Neural crest cell (in vitro differentiated cells): ENCODE results near the gene SOX18. TPM values are rescaled to one million over a fixed set of nuclear protein-coding genes. Genes with fewer than 3 reads are reported as not detected.

Experiments
- DNase-seq: peaks from one replicate; pipeline ENCODE4 v3.0.0; 2021; ENCODE audit warnings: low read depth, mixed read lengths, low spot score
- H3K27ac Mint-ChIP-seq: one replicate; pipeline ENCODE4 v1.8.0; 2021; ENCODE audit warnings: mild to moderate bottlenecking, mixed read lengths; ENCODE audit not compliant: unreplicated experiment
- H3K27me3 Mint-ChIP-seq: 2 replicates; pipeline ENCODE4 v1.8.0; 2021; ENCODE audit warnings: low read depth, mild to moderate bottlenecking, mixed read lengths
- H3K36me3 Mint-ChIP-seq: 2 replicates; pipeline ENCODE4 v1.8.0; 2021; ENCODE audit warnings: low read depth, mild to moderate bottlenecking, mixed read lengths
- H3K4me1 Mint-ChIP-seq: 2 replicates; pipeline ENCODE4 v1.8.0; 2021; ENCODE audit warnings: mixed read lengths
- H3K4me3 Mint-ChIP-seq: one replicate; pipeline ENCODE4 v1.8.0; 2021; ENCODE audit warnings: mild to moderate bottlenecking, mixed read lengths
- H3K9me3 Mint-ChIP-seq: 2 replicates; pipeline ENCODE4 v1.8.0; 2021; ENCODE audit warnings: mixed read lengths
- microRNA-seq: library from miRNA; unstranded; fragments of <30 nt; microRNA quantifications from one replicate; pipeline ENCODE4, GENCODE V29; 2020
- total RNA-seq: library from RNA; stranded (reverse); gene quantifications from 2 replicates; pipeline ENCODE4 v1.2.1, GENCODE V29; 2021
- TF ChIP-seq, protein P1 (sequence below): fragments of 200-600 bp; sonication (generic); conservative IDR thresholded peaks from 2 replicates; pipeline ENCODE4 v1.5.0; 2021; ENCODE audit warnings: antibody characterized with exemption, mild to moderate bottlenecking

Gene SOX18
- total RNA-seq, 1 donor from 2014 or later = not detected

DNA sequence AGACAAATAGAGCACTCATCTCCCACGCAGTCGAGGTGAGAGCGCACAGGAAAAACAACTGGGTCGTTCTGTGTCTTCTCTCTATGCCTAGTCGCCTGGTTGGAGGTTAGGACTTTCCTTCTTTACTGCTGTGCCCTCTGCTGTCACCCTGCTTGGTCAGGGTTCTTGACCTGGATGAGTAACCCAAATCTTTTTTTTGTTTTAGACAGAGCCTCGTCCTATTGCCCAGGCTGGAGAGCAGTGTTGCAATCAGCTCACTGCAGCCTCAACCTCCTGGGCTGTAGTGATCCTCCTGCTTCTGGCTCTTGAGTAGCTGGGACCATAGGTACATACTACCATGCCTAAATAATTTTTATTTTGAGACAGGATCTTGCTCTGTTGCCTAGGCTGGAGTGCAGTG, 44.0 kb downstream of the SOX18 start:
- no peaks in the 10 kb centered on the region for H3K4me1 Mint-ChIP-seq
- TF ChIP-seq, protein P1, sequence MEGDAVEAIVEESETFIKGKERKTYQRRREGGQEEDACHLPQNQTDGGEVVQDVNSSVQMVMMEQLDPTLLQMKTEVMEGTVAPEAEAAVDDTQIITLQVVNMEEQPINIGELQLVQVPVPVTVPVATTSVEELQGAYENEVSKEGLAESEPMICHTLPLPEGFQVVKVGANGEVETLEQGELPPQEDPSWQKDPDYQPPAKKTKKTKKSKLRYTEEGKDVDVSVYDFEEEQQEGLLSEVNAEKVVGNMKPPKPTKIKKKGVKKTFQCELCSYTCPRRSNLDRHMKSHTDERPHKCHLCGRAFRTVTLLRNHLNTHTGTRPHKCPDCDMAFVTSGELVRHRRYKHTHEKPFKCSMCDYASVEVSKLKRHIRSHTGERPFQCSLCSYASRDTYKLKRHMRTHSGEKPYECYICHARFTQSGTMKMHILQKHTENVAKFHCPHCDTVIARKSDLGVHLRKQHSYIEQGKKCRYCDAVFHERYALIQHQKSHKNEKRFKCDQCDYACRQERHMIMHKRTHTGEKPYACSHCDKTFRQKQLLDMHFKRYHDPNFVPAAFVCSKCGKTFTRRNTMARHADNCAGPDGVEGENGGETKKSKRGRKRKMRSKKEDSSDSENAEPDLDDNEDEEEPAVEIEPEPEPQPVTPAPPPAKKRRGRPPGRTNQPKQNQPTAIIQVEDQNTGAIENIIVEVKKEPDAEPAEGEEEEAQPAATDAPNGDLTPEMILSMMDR = no peak
- peaks cover 26% of the 10 kb centered on the region for H3K36me3 Mint-ChIP-seq

DNA sequence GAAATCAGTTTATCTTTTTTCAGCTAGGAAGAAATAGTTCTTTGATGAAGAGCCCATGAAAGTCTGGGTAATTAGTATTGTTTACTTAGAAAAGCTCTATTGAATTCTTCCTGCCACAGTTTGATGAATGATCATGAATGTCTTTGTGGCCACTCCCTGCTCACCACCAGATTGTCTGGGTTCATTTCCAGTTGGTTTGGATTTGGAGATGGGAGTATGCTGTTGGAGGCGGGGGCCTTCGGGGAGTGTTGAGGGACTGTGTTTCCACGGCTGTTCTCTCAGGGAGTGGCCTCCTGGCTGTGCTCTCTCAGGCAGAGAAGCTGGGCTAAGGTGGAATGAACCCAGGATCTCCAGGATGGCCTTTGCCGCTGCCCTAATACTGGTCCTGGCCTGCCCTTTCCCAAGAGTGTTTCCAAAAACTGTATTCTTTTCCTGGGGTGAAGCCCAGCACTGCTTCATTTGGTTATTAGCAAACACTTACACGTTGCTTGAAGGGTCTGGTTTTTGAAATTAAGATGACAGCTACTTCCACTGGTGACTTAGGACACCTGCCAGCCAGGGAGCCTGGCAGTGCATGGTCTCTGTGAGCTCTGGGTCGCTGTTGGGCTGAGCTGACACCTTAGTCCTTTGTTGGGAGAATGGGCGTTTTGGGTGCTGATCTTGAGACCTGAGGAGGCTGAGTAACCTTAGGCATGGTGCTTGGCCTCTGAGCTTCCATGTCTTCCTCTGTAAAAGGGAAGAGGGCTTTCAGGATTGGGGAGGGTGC, 45.3 kb downstream of the SOX18 start:
- peaks cover 3% of the 10 kb centered on the region for H3K9me3 Mint-ChIP-seq
- no peak overlapping the region for H3K27ac Mint-ChIP-seq
- peaks cover 22% of the 10 kb centered on the region for H3K36me3 Mint-ChIP-seq
- no peak overlapping the region for H3K4me3 Mint-ChIP-seq
- DNase-seq = no peak
- TF ChIP-seq, protein P1 = no peak
- no peaks in the 10 kb centered on the region for H3K27me3 Mint-ChIP-seq
- H3K4me1 Mint-ChIP-seq = no peaks in the 10 kb centered on the region

More for the DNA sequence above, 44.0 kb downstream of the SOX18 start:
- no peaks in the 10 kb centered on the region for H3K27me3 Mint-ChIP-seq
- DNase-seq = no peak
- H3K27ac Mint-ChIP-seq = no peak overlapping the region
- peaks cover 5% of the 10 kb centered on the region for H3K9me3 Mint-ChIP-seq
- H3K4me3 Mint-ChIP-seq = no peak overlapping the region

DNA sequence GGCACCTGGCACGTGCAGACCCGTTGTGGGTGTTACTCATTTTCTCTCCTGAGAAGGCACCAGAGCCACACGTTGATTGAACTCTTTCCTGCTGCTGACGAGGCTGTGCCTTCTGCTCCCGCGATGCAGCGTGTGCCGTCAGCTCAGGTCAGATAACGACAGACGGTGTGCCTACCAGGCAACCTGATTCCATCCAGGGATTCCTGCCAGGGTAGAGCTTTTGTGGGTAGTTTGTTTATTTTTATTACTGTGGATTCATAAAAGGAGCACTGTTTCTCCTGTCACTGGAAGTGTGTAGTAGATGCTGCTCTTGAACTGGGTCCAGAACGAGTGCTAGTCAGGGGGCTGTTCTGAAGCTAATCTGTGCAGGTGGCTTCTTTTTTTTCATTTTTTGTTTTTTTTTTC, 47.8 kb downstream of the SOX18 start:
- H3K27me3 Mint-ChIP-seq = no peaks in the 10 kb centered on the region

DNA sequence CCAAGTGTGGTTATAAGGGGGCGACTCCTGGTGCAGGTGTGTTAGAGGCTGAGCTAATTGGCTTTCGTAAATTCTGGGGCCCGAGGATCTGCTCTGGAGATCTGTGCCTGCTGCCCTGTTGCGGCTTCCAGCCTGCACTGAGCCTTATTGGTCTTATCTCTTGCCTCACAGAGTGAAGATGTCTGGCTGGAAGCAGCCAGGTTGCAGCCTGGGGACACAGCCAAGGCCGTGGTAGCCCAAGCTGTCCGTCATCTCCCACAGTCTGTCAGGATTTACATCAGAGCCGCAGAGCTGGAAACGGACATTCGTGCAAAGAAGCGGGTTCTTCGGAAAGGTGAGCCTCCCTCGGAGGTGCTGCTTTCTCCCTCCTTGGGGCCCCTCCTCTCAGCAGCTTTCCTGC, 48.5 kb downstream of the SOX18 start:
- TF ChIP-seq, protein P1 = no peak
- Mint-ChIP-seq H3K27me3 (no peaks in the 10 kb centered on the region), H3K9me3 (no peaks in the 10 kb centered on the region), H3K27ac (no peak overlapping the region), H3K4me3 (no peak overlapping the region), H3K36me3 (peaks cover 17% of the 10 kb centered on the region), H3K4me1 (no peaks in the 10 kb centered on the region)
- DNase-seq = no peak

More for the DNA sequence above, 47.8 kb downstream of the SOX18 start:
- TF ChIP-seq, protein P1 = no peak
- Mint-ChIP-seq H3K36me3 (peaks cover 17% of the 10 kb centered on the region), H3K9me3 (no peaks in the 10 kb centered on the region), H3K4me3 (no peak overlapping the region), H3K4me1 (no peaks in the 10 kb centered on the region), H3K27ac (no peak overlapping the region)
- DNase-seq = no peak

Small RNAs within 50 kb of the gene (microRNA-seq; reads per million reads assigned to microRNA genes)
- gene MIR6813 = not detected

Other genes starting within 250 kb of the SOX18 start
- 23.7 and 23.8 TPM in 2 replicates for gene ZBTB46, start 218.4 kb downstream of the SOX18 start, total RNA-seq
- not detected in 2 replicates for gene ABHD16B, start 188.1 kb downstream of the SOX18 start, total RNA-seq
- 57.4 and 58.2 TPM in 2 replicates for gene TPD52L2, start 184.4 kb downstream of the SOX18 start, total RNA-seq
- gene DNAJC5, start 154.5 kb downstream of the SOX18 start, total RNA-seq = 46.9 and 47.3 TPM in 2 replicates
- 39.3 and 39.9 TPM in 2 replicates for gene UCKL1, start 93.2 kb downstream of the SOX18 start, total RNA-seq
- gene ZNF512B, start 79.7 kb downstream of the SOX18 start, total RNA-seq = 33.0 and 34.0 TPM in 2 replicates
- gene SAMD10, start 70.0 kb downstream of the SOX18 start, total RNA-seq = 6.4 and 8.0 TPM in 2 replicates
- 77.4 and 81.5 TPM in 2 replicates for gene PRPF6, start 68.5 kb downstream of the SOX18 start, total RNA-seq
- gene C20orf204, start 13.5 kb downstream of the SOX18 start, total RNA-seq = 2.1 and 2.3 TPM in 2 replicates
- gene TCEA2, start 13.6 kb upstream of the SOX18 start, total RNA-seq = 82.5 and 83.3 TPM in 2 replicates
- gene RGS19, start 29.9 kb upstream of the SOX18 start, total RNA-seq = 11.1 and 11.7 TPM in 2 replicates
- 0.93 and 0.96 TPM in 2 replicates for gene OPRL1, start 30.4 kb upstream of the SOX18 start, total RNA-seq
- gene LKAAEAR1, start 34.8 kb upstream of the SOX18 start, total RNA-seq = not detected in 2 replicates
- not detected in 2 replicates for gene NPBWR2, start 57.9 kb upstream of the SOX18 start, total RNA-seq
- 4.0 and 4.3 TPM in 2 replicates for gene MYT1, start 114.8 kb upstream of the SOX18 start, total RNA-seq
- gene PCMTD2, start 206.1 kb upstream of the SOX18 start, total RNA-seq = 61.6 and 65.4 TPM in 2 replicates